HS-5 (cell line): Measurements from ENCODE around the gene PSEN1.

ENCODE experiments used
- DNase-seq: peaks from one replicate; pipeline ENCODE4 v3.0.0-alpha.2; 2012; ENCODE audit warnings: low read depth

Gene PSEN1

DNA sequence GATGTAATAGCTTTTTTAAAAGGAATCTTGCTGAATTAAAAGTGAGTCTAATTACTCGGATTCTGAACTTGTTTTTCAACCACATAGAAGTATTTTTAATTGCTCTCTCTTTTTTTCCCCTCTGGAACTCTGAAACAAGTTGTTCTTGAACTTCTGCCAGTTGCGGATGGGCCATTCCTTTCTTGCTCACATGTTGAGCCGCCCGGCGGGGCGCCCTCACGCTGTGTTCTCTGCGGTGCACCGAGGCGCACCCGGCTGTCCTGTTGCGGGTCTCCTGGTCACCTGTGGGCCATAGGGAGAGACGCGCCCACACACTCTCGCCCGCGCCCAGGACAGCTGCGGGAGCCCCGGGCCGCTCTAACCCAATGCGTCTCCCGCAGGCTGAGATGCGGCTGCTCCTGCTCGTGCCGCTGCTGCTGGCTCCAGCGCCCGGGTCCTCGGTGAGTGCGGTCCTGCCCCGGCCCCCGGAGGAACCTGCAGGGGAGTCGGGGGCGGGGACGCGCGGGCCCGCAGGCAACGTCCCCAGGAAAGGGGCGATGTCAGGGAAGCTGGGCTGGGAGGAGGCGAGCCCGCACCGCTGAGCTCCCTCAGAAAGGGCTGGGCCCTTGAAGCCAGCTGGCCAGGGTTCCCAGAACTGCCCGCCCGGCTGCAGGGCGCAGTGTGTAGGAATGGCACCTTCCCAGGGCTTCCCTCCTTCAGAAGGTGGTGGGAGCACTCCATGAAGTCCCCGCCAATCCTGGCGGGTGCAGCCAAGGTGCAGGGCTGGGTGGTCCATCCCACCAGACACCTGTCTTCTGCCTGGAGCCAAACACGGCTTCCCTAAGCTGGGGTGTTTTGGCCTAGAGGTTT, 103.3 kb downstream of the PSEN1 start:
- no peak for DNase-seq

- DNase-seq = no peak
Measured at GRCh38 chr14:73240816-73241480, 104.6 kb downstream of the PSEN1 start.

GRCh38 chr14:73241481-73242165, 105.3 kb downstream of the PSEN1 start:
- DNase-seq = no peak

GRCh38 chr14:73242357-73242901, 106.1 kb downstream of the PSEN1 start:
- DNase-seq = no peak

DNA sequence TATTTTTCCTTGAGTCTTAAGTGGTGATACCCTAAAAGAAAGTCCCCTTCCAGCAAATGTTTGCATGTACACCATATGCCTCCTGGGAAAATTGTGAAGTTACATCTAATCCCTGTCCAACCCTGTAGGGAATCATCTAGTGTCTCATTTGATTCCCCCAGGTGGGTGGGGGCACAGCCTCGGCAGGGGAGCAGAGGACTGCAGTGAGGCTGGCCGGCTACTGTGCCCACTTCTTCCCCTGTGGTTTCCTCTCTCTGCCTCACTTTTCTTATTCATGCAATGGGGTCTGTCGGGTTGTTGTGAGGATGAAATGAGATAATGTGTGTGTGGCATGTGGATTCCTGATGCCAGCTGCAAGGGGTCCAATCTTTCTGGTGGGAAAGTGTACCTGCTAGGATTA, 107.0 kb downstream of the PSEN1 start:
- DNase-seq = no peak

- DNase-seq = no peak
Measured at GRCh38 chr14:73243748-73244147, 107.4 kb downstream of the PSEN1 start.

DNA sequence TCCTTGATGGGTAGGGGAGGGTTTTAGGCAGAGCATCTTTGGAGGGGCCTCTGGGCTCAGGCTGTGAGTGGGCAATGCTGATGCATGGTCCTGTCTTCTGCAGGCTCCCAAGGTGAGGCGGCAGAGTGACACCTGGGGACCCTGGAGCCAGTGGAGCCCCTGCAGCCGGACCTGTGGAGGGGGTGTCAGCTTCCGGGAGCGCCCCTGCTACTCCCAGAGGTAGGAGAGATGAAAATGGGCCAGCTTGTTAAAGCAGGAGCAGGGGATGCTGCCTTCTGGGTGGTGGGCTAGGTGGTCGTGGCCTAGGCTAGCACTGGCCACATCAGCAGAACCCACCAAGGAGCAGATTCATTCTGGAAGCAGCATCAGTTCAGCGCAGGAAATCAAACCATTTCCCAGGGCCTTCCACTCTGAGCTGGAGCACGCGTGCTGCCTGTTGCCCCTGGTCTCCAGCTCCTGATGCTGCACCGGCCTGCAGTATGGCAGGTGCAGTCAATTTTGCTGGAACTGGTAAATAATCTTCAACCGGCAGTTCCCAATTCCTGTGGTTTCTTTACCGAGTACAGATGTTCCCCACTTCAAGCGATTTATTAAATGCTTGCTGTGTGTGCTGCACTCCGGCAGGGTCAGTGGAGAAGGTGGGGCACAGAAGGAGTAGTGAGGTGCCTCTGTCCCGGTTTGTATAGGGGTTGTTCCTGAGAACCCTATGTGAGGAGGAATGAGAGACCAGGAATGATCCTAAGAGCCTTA, 108.4 kb downstream of the PSEN1 start:
- no peak for DNase-seq

DNA sequence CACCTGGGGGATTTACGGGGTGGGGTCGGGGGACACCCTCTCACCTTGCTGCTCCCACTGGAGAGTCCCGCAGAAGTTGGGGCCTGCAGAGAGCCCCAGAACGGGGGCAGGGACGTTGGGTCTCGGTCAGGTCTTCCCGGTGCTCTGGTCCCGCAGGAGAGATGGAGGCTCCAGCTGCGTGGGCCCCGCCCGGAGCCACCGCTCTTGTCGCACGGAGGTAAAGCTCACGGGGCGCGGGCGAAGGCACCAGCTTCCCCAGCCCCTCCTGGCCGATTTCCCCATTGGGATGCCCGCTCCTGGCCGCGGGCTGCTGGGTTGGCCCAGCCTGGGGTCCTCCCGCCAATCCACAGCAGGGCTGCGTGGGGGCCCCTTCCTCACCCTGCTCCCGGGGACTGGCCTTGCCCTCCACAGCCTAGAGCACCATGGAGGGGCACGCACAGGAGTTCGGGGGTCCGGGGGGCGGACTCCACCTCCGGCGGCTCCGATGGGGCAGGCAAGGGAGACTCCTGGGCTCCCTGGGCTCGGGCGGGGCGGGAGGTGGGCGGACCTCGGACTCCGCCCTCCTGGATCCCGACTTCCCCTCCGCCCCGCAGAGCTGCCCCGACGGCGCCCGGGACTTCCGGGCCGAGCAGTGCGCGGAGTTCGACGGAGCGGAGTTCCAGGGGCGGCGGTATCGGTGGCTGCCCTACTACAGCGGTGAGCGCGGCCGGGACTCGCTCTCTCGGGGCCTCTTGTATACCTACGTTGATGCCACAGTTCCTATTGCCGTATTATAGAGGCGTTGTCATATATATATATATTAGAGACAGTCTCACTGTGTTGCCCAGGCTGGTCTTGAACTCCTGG, 109.4 kb downstream of the PSEN1 start:
- DNase-seq = no peak

DNA sequence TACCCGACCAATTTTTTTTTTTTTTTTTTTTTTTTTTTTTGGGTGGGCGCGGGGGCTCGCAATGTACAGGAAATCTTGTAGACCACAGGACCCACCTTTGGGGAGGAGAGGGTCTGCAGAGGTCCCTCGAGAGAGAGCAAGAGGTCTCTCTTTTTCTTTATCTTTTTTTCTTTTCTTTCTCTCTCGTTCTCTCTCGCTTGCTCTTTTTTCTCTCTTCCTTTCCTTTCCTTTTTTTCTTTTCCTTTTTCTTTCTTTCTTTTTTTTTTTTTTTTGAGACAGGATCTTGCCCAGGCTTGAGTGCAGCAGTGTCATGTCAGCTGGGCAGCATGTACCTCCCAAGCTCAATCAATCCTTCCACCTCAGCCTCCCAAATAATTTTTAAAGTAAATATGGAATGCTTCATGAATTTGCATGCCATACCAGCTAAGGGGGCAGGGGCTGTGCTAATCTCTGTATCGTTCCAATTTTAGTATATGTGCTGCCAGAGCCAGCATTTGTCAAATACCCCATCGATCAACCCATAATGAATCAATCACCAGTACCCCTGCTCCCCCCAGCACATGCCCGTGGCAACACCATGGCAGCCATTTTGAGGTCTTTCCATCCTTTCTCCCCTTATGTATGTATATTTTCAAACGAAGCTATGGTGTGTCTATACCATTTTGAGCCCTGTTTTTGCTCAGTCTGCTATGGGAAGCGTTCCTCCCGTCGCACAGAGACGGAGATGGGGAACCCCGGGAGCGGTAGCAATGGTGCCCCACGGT, 110.3 kb downstream of the PSEN1 start:
- DNase-seq = no peak

DNA sequence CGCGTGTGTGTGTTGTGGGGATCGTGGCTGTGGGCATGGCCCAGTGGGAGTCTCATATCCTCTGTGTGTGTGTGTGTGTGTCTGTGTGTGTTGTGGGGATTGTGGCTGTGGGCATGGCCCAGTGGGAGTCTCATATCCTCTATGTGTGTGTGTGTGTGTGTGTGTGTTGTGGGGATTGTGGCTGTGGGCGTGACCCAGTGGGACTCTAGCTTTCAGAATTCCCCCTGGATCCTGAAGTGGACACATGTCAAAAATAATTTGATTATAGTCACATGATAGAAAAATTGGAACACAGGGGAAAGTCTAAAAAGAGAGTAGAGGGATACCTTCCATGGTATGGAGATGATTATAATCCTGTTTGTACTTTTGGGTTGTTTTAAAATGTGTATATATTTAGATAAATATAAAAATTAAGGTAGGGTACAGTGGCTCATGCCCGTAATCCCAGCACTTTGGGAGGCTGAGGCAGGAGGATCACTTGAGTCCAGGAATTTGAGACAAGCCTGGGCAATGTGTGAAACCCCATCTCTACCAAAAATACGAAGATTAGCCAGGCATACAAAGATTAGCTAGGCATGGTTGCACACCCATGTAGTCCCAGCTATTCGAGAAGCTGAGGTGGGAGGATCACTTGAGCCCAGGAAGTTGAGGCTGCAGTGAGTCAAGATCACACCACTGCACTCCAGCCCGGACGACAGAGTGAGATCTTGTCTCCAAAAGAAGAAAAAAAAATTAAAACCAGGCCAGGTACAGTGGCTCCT, 112.0 kb downstream of the PSEN1 start:
- no peak for DNase-seq

DNA sequence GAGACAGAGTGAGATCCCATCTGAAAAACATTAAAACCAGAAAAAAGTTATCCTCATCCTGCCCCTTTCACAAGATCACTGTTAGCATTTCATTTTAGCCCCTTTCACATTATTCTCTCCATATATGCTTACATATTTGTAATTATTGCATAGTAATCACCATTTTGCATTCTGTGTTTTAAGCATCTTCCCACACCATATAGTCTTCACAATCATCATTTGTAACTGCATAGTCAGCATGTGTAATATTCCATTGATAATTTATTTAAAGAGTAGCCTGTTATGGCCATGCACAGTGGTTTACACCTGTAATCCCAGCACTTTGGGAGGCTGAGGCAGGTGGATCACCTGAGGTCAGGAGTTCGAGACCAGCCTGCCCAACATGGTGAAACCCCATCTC, 112.8 kb downstream of the PSEN1 start:
- no peak for DNase-seq

DNA sequence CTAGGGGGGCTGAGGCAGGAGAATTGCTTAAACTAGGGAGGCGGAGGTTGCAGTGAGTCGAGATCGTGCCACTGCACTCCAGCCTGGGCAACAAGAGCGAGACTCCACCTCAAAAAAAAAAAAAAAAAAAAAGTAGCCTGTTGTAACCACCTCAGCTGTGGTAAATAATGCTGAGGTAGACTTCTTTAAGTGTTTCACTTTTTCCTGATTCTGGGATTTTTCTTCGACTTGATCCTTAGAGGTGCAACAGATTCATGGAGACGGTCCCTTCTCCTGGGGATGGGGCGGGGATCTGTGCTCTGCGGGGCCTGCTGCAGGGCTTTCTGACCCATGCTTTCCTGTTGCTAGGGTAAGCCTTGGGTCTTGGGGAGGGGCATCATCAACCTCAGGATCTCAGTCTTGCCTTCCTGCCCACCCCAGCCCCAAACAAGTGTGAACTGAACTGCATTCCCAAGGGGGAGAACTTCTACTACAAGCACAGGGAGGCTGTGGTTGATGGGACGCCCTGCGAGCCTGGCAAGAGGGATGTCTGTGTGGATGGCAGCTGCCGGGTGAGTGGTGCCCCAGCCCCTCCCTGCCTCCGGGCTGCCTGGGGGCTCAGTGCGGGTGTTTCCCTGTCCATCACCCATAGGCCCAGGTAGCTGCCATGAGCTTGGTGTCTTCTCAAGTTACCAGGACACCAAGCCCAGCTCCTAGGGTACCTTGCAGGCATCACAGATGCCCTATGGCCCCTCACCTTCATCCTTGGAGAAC, 113.4 kb downstream of the PSEN1 start:
- DNase-seq = no peak

- no peak for DNase-seq
Measured at GRCh38 chr14:73250317-73250713, 114.0 kb downstream of the PSEN1 start.

GRCh38 chr14:73250781-73251500, 114.6 kb downstream of the PSEN1 start:
- no peak for DNase-seq

GRCh38 chr14:73251516-73252215, 115.4 kb downstream of the PSEN1 start:
- no peak for DNase-seq

DNA sequence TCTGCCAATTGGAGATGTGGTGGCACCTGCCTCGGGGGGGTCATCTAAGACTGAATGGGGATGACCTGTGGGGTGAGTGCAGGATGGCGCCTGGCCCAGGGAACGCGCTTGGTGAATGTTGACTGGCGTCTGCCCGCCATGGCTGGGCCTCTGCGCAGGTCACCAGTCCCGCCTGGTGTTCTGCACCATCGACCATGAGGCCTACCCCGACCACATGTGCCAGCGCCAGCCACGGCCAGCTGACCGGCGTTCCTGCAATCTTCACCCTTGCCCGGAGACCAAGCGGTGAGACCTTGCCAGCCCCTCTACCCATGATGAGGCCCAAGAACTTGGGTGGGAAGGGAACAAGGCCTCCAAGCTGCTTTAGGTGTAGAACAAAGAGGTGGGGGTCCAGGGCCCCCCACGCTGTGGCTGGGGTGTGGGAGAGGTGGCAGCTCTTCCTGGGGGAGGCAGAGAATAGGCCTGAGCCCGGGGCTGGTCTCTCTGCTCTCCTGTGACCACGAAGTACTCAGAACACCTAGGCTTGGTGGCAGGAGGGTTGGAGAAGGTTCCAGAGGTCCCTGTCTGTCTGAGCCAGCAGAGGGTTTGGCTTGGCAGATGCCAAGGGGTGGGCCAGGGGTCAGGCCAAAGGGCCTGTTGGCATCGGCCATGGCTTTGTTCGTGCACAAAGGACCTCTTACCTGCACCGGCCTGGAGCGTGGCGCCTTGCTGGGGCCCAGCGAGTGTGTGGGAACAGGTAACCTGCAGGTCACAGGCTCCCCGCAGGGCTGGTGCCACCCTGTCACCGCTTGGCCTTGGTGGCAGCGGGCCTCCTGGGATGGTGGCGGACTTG, 116.4 kb downstream of the PSEN1 start:
- no peak for DNase-seq

- no peak for DNase-seq
Measured at GRCh38 chr14:73253323-73253610, 117.0 kb downstream of the PSEN1 start.
